PC-9 (cell line): ENCODE measurements around the gene THOC2.

Experiments
- EZH2 ChIP-seq: fragments of 200-600 bp; sonication (generic); IDR thresholded peaks from 2 replicates; pipeline ENCODE4 v1.8.0; 2017; ENCODE audit warnings: antibody characterized with exemption, low read depth
- TF ChIP-seq, protein P1 (sequence below): fragments of 200-600 bp; sonication (generic); conservative IDR thresholded peaks from 2 replicates; pipeline ENCODE4 v1.6.1; 2017; ENCODE audit warnings: mixed run types, antibody characterized with exemption, mild to moderate bottlenecking, moderate library complexity

DNA sequence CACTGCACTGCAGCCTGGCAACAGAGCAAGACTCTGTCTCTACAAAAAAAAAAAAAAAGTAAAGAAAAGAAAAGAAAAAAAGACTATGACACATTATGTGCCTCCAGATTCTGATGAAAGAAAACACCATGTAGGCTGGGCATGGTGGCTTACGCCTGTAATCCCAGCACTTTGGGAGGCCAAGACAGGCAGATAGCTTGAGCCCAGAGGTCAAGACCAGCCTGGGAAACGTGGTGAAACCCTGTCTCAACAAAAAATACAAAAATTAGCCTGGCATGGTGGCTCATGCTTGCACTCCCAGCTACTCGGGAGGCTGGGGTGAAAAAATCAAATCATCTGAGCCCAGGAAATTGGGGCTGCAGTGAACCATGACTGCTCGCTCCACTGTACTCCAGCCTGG lies 19.4 kb downstream of the THOC2 start:
- TF ChIP-seq, protein P1, sequence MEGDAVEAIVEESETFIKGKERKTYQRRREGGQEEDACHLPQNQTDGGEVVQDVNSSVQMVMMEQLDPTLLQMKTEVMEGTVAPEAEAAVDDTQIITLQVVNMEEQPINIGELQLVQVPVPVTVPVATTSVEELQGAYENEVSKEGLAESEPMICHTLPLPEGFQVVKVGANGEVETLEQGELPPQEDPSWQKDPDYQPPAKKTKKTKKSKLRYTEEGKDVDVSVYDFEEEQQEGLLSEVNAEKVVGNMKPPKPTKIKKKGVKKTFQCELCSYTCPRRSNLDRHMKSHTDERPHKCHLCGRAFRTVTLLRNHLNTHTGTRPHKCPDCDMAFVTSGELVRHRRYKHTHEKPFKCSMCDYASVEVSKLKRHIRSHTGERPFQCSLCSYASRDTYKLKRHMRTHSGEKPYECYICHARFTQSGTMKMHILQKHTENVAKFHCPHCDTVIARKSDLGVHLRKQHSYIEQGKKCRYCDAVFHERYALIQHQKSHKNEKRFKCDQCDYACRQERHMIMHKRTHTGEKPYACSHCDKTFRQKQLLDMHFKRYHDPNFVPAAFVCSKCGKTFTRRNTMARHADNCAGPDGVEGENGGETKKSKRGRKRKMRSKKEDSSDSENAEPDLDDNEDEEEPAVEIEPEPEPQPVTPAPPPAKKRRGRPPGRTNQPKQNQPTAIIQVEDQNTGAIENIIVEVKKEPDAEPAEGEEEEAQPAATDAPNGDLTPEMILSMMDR = no peak
- no peak for TF ChIP-seq EZH2
